Cerebellar nuclear complex (tissue), 1 donor: ENCODE data around the gene NEDD4L.
A peak's percentile ranks its signal among the peaks of the same experiment; 100 is the strongest.
"Not testable (repeated sequence)": the region's sequence is repeated elsewhere in the genome, so short reads cannot be mapped to it uniquely, and the experiment has no call there.

ENCODE experiments used
- DNase-seq, 2 experiments: peaks; one replicate each; lab custom pipeline; 2025; lab: John Stamatoyannopoulos, UW

The NEDD4L gene

GRCh38 chr18:58043491-58044369 is at the start of gene NEDD4L:
Gene NEDD4L, plus strand, starts transcription at chr18:58044226. Its CDS starts 435 bp downstream, at chr18:58044661.
- peak; percentile 24 to 67 for DNase-seq

GRCh38 chr18:57995331-57995730 is 48.7 kb upstream of the NEDD4L start:
- no peak for DNase-seq

GRCh38 chr18:57996894-57997293 is 47.1 kb upstream of the NEDD4L start:
- not testable (repeated sequence) for DNase-seq

GRCh38 chr18:57997820-57998219 is 46.2 kb upstream of the NEDD4L start:
- no peak for DNase-seq

GRCh38 chr18:57998461-57998860 is 45.6 kb upstream of the NEDD4L start:
- no peak for DNase-seq

GRCh38 chr18:58004317-58004716 is 39.7 kb upstream of the NEDD4L start:
- DNase-seq, result no peak

- no peak for DNase-seq
Measured at GRCh38 chr18:58005011-58005410, 39.0 kb upstream of the NEDD4L start.

- DNase-seq, result no peak
Measured at GRCh38 chr18:58005885-58006523, 38.0 kb upstream of the NEDD4L start.

GRCh38 chr18:58009166-58009565 is 34.9 kb upstream of the NEDD4L start:
- no peak for DNase-seq

- no peak for DNase-seq
Measured at GRCh38 chr18:58010265-58010664, 33.8 kb upstream of the NEDD4L start.

- DNase-seq, result no peak
Measured at GRCh38 chr18:58012356-58012755, 31.7 kb upstream of the NEDD4L start.

- no peak for DNase-seq
Measured at GRCh38 chr18:58013241-58014211, 30.5 kb upstream of the NEDD4L start.

- DNase-seq, result no peak
Measured at GRCh38 chr18:58015065-58015780, 28.8 kb upstream of the NEDD4L start.

- DNase-seq, result no peak
Measured at GRCh38 chr18:58017267-58017666, 26.8 kb upstream of the NEDD4L start.

- DNase-seq, result no peak
Measured at GRCh38 chr18:58020567-58021107, 23.4 kb upstream of the NEDD4L start.

GRCh38 chr18:58021504-58021903 is 22.5 kb upstream of the NEDD4L start:
- DNase-seq, result no peak

GRCh38 chr18:58023108-58023507 is 20.9 kb upstream of the NEDD4L start:
- no peak for DNase-seq

GRCh38 chr18:58024139-58024538 is 19.9 kb upstream of the NEDD4L start:
- no peak for DNase-seq

- DNase-seq, result no peak
Measured at GRCh38 chr18:58025205-58025604, 18.8 kb upstream of the NEDD4L start.

- DNase-seq, result no peak
Measured at GRCh38 chr18:58025733-58026132, 18.3 kb upstream of the NEDD4L start.

GRCh38 chr18:58026395-58026794 is 17.6 kb upstream of the NEDD4L start:
- no peak for DNase-seq
